ENCODE results near the gene CNTFR. TPM values are rescaled to one million over a fixed set of nuclear protein-coding genes. Genes with fewer than 3 reads are reported as not detected.

The CNTFR gene
- total and polyA plus RNA-seq, 2 of the 8 experiments (the other 6 are each of a cell fraction or from before 2014, with no cell fraction given): 1.2 to 4.2 TPM

DNA sequence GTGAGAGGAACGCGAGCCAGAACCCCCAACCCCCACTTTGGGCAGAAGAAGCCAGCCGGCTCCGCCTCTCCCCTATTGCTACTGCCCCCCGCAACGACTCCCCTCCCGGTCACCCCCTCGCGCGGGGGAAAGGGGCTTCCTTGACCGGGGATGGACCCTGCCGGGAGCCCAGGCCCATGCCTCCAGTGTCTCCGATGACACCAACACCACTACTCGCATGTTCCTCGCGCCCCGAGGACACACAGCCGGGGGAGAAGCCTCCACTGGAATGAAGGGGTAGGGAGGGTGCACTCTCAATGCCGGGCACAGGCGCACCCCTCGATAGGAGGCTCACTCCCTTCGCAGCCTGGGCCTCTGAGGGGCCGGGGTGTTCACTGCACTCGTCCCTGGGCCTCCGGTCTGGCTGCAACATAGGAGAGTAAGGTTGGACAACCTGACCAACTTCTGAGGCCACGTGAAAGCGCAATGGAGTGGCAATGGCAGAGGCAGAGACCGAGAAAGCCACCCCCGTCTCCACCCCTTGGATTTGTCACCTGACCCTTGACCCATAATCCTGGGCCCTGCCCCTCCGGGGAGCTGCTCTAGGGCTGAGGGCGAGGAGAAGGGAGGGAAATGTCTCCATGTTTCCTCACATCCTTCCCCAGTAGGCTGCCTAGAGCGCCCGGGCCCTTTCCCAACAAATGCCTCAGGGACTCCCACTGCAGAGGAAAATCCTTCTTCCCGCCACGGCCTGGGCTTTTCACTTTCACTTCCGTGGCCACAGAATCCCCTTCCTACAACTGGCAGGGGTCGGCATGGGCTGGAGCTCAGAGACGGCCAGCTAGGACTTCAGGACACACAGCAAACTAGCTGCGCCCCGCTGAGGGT is 1.1 kb upstream of the CNTFR start:
- Histone ChIP-seq H3K4me3 (ENCODE audit: extremely low read depth in 1 of 4, insufficient read depth in 2 of 4, low read depth in 3 of 4, low read length in 4 of 4) (peak overlapping the region; percentile 34 to 74 (median 52)), H2AFZ (ENCODE audit: low read length) (peak overlapping the region; percentile 19; the same call in 1 of the 2 replicates)

More for the DNA sequence above, 1.1 kb upstream of the CNTFR start:
- no peaks in the 10 kb centered on the region for H3K79me2 ChIP-seq (ENCODE audit: control insufficient read depth in 1 of 2, insufficient read depth in 2 of 2, low read length in 2 of 2)
- no peak overlapping the region for H3K23ac ChIP-seq (ENCODE audit: insufficient read length)
- H3K4me2 ChIP-seq (ENCODE audit: insufficient read depth in 1 of 2, low read depth in 2 of 2, low read length in 2 of 2): peak overlapping the region; percentile 76 to 85
- no peak overlapping the region for H2BK15ac ChIP-seq (ENCODE audit: low read length)
- ChIA-PET POLR2A (ENCODE audit: partially characterized antibody) (interaction anchor here (0.7 to 2.7 kb wide), 10 partner anchors 12 to 464 kb away, joined by 3 to 36 read pairs (median 4); partner anchors contain the start of gene DCAF12), CTCF (ENCODE audit: partially characterized antibody) (interaction anchor here (1.0 to 11.5 kb wide), 31 partner anchors 10 to 258 kb away, joined by 3 to 214 read pairs (median 8); partner anchors contain the start of genes ARID3C, RPP25L and SIGMAR1)
- FAIRE-seq: no peak
- H3K27me3 ChIP-seq (replicated peaks in 1 of 4; ENCODE audit: control insufficient read depth in 3 of 4, extremely low read depth in 1 of 4, insufficient read depth in 3 of 4, low read length in 3 of 4): peaks cover 73 to 88% (median 83%) of the 10 kb centered on the region in 4 experiments
- peak overlapping the region; percentile 28; the same call in 1 of the 2 replicates for H4K8ac ChIP-seq (ENCODE audit: extremely low read depth, insufficient read depth, low read length)
- 0 out of 2 replicates have a peak overlapping the region, but pooled peaks have one; percentile 75 for H2BK12ac ChIP-seq (ENCODE audit: low read depth, low read length)
- peak in 1 of 2 experiments; percentile 80 for DNase-seq (ENCODE audit: low read depth in 1 of 2, low spot score in 2 of 2)
- H2BK20ac ChIP-seq (ENCODE audit: low read length): 0 out of 2 replicates have a peak overlapping the region, but pooled peaks have one; percentile 18
- no peak overlapping the region for H3K27ac ChIP-seq (ENCODE audit: low read depth, low read length)
- H3K79me1 ChIP-seq (ENCODE audit: low read depth, low read length): no peaks in the 10 kb centered on the region
- peaks cover 10 to 38% (median 20%) of the 10 kb centered on the region in 4 experiments for H3K4me1 ChIP-seq (replicated peaks in 1 of 4; ENCODE audit: control insufficient read depth in 3 of 4, insufficient read depth in 4 of 4, low read length in 3 of 4)
- no peak overlapping the region for H2AK5ac ChIP-seq (ENCODE audit: low read depth, low read length)
- H2BK120ac ChIP-seq (replicated peaks; ENCODE audit: low read depth, low read length): no peak overlapping the region
- H3K23me2 ChIP-seq (ENCODE audit: low read depth, low read length): peaks cover 15% of the 10 kb centered on the region
- H3K4ac ChIP-seq (replicated peaks; ENCODE audit: insufficient read length, low read depth, low read length): no peak overlapping the region
- no peak overlapping the region for H2BK5ac ChIP-seq (ENCODE audit: low read depth, low read length)
- peaks cover 11 to 12% of the 10 kb centered on the region in 2 experiments for H4K20me1 ChIP-seq (replicated peaks in 1 of 2; ENCODE audit: control insufficient read depth in 1 of 2, insufficient read depth in 2 of 2, low read length in 2 of 2)
- no peak overlapping the region for H4K91ac ChIP-seq (replicated peaks; ENCODE audit: insufficient read length, low read length)
- TF ChIP-seq, protein P1, sequence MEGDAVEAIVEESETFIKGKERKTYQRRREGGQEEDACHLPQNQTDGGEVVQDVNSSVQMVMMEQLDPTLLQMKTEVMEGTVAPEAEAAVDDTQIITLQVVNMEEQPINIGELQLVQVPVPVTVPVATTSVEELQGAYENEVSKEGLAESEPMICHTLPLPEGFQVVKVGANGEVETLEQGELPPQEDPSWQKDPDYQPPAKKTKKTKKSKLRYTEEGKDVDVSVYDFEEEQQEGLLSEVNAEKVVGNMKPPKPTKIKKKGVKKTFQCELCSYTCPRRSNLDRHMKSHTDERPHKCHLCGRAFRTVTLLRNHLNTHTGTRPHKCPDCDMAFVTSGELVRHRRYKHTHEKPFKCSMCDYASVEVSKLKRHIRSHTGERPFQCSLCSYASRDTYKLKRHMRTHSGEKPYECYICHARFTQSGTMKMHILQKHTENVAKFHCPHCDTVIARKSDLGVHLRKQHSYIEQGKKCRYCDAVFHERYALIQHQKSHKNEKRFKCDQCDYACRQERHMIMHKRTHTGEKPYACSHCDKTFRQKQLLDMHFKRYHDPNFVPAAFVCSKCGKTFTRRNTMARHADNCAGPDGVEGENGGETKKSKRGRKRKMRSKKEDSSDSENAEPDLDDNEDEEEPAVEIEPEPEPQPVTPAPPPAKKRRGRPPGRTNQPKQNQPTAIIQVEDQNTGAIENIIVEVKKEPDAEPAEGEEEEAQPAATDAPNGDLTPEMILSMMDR (IDR thresholded peaks at IDR 0.05; ENCODE audit: control extremely low read depth in 1 of 3, insufficient read depth in 1 of 3, low read depth in 1 of 3, low read length in 3 of 3): no peak
- no peak for TF ChIP-seq RBBP5 (IDR thresholded peaks at IDR 0.05; ENCODE audit: borderline replicate concordance, low read depth, low read length)
- TF ChIP-seq KDM1A (IDR thresholded peaks at IDR 0.05; ENCODE audit: borderline replicate concordance, low read length): peak; percentile 88
- no peak for TF ChIP-seq POLR2A (IDR thresholded peaks at IDR 0.05; ENCODE audit: control extremely low read depth in 1 of 2, low read depth in 2 of 2, low read length in 2 of 2)
- TF ChIP-seq JUND (IDR thresholded peaks at IDR 0.05; ENCODE audit: low read length): no peak
- peak; percentile 32 for TF ChIP-seq SUZ12 (IDR thresholded peaks at IDR 0.05; ENCODE audit: low read length)
- peak; percentile 75 for TF ChIP-seq EZH2 (IDR thresholded peaks at IDR 0.05; ENCODE audit: low read depth, low read length, severe bottlenecking)
- TF ChIP-seq CTBP2 (IDR thresholded peaks at IDR 0.05; ENCODE audit: borderline replicate concordance, insufficient read depth, insufficient read length, low read length): peak; percentile 55
- peaks cover 0 to 4% of the 10 kb centered on the region in 2 experiments; a peak in 1 of 4 replicates for H3K9me3 ChIP-seq (ENCODE audit: insufficient read depth in 2 of 2, low read depth in 1 of 2, low read length in 1 of 2)
- no peak overlapping the region for H3K14ac ChIP-seq (ENCODE audit: insufficient read length)
- H4K5ac ChIP-seq (ENCODE audit: insufficient read length, low read depth, low read length): no peak overlapping the region
- H3K36me3 ChIP-seq (ENCODE audit: control insufficient read depth in 2 of 4, insufficient read depth in 4 of 4, low read length in 3 of 4): peaks cover 0 to 9% (median 0%) of the 10 kb centered on the region in 4 experiments; a peak in 1 of 8 replicates
- WGBS, 2 experiments (ENCODE audit: extremely low coverage in 1 of 2, insufficient coverage in 1 of 2, insufficient read length in 1 of 2, insufficient replicate concordance in 2 of 2, low coverage in 1 of 2, low lambda C conversion rate in 2 of 2, missing lambda C conversion rate in 1 of 2): 4% methylated on average over 38 of the region's 40 CpGs; no CpG with 5 or more reads in 1 of the 2 experiments
- no peak overlapping the region for H3K9ac ChIP-seq (replicated peaks in 1 of 4; ENCODE audit: extremely low read depth in 1 of 4, low read depth in 3 of 4, low read length in 3 of 4)
- no peak overlapping the region for H3K56ac ChIP-seq (replicated peaks; ENCODE audit: insufficient read length, low read depth, low read length)
- H3K18ac ChIP-seq (ENCODE audit: extremely low read depth, low read length): peak overlapping the region; percentile 84

Data from H1 (cell line).